Measurements from ENCODE around the gene POMT1. TPM values are rescaled to one million over a fixed set of nuclear protein-coding genes. Genes with fewer than 3 reads are reported as not detected.

POMT1 gene
- total RNA-seq, 1 donor, result 24.2 TPM

- DNase-seq (ENCODE audit: low read depth), result no peak
- no peak for TF ChIP-seq CTCF (IDR thresholded peaks at IDR 0.05; ENCODE audit: insufficient read depth, low read length)
- no peak overlapping the region for H3K4me3 ChIP-seq (ENCODE audit: low read depth, low read length)
Observed at GRCh38 chr9:131481441-131482342, 21.0 kb upstream of the POMT1 start.

GRCh38 chr9:131482343-131483006 lies 20.2 kb upstream of the POMT1 start:
- DNase-seq (ENCODE audit: low read depth), result no peak
- no peak for TF ChIP-seq CTCF (IDR thresholded peaks at IDR 0.05; ENCODE audit: insufficient read depth, low read length)
- no peak overlapping the region for H3K4me3 ChIP-seq (ENCODE audit: low read depth, low read length)

GRCh38 chr9:131483319-131484050 lies 19.2 kb upstream of the POMT1 start:
- no peak for DNase-seq (ENCODE audit: low read depth)
- TF ChIP-seq CTCF (IDR thresholded peaks at IDR 0.05; ENCODE audit: insufficient read depth, low read length), result no peak
- no peak overlapping the region for H3K4me3 ChIP-seq (ENCODE audit: low read depth, low read length)

- no peak overlapping the region for H3K4me3 ChIP-seq (ENCODE audit: low read depth, low read length)
- no peak for DNase-seq (ENCODE audit: low read depth)
- TF ChIP-seq CTCF (IDR thresholded peaks at IDR 0.05; ENCODE audit: insufficient read depth, low read length), result no peak
Observed at GRCh38 chr9:131484051-131484445, 18.7 kb upstream of the POMT1 start.

- no peak for DNase-seq (ENCODE audit: low read depth)
- no peak for TF ChIP-seq CTCF (IDR thresholded peaks at IDR 0.05; ENCODE audit: insufficient read depth, low read length)
- no peak overlapping the region for H3K4me3 ChIP-seq (ENCODE audit: low read depth, low read length)
Observed at GRCh38 chr9:131484560-131485185, 18.0 kb upstream of the POMT1 start.

- TF ChIP-seq CTCF (IDR thresholded peaks at IDR 0.05; ENCODE audit: insufficient read depth, low read length), result no peak
- H3K4me3 ChIP-seq (ENCODE audit: low read depth, low read length), result no peak overlapping the region
- DNase-seq (ENCODE audit: low read depth), result no peak
Observed at GRCh38 chr9:131485206-131485605, 17.5 kb upstream of the POMT1 start.
